ENCODE results near the gene CTNNA2.

The CTNNA2 gene

DNA sequence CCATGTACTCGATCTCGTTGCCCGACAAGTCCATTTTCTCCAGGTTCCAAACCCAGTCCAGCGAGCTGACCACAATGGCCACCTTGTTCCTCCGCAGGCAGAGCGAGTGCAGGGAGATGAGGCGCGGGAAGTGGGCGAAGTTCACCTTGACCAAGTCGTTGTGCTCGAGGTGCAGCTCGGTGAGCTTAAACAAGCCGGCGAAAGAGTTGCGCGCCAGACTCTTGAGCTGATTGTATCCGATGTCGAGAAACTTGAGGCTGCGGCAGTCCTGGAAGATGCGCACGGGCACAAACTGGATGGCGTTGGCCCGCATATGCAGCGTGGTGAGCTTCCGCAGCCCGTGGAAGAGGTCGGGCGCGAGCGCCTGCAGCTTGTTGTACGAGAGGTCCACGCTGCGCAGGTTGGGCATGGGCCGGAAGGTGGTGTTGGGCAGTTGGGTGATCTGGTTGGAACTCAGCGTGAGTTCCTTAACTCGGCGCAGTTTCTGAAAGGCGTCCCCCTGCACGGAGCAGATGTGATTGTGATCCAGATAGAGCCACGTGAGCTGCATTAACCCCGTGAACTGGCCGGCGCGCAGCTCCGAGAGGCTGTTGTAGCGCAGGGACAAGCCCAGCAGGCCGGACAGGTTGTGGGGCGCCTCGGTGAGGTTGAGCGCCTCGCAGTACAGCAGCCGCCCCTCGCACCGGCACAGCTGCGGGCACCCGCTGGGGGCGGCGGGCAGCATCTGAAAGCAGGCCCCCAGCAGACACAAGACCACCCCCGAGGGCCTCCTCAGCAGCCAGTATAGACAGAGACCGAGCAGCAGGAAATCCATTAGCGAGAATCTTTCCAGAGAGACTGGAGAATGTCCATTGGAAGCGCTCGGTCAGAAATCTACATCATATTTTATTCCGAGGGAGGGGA is 790.4 kb downstream of the CTNNA2 start:
- DNase-seq: no peak

GRCh38 chr2:80303909-80304837 is 791.3 kb downstream of the CTNNA2 start, which contains the start of gene LRRTM1:
TSS of gene LRRTM1 (minus strand) at chr2:80304752. CDS start at chr2:80303819, 933 bp downstream.
- no peak for DNase-seq

DNA sequence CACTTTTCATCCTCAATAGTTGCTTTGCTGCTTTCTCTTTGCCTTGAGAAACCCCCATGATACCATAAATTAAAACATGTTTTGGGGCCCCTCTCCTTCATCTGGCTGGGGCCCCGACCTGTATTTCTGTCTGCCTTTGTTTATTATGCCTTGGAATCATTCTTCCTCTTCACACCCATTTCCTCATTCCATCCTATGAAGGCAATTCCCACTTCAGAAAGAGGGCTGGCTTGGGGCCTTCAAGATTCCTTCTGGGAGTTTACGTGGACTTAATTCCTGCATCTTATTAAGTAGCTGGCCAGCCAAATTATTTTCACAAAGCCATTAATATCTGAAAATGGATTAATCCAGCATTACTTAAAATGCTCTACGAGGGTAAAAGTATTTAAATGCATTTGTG is 798.5 kb downstream of the CTNNA2 start:
- no peak for DNase-seq

DNA sequence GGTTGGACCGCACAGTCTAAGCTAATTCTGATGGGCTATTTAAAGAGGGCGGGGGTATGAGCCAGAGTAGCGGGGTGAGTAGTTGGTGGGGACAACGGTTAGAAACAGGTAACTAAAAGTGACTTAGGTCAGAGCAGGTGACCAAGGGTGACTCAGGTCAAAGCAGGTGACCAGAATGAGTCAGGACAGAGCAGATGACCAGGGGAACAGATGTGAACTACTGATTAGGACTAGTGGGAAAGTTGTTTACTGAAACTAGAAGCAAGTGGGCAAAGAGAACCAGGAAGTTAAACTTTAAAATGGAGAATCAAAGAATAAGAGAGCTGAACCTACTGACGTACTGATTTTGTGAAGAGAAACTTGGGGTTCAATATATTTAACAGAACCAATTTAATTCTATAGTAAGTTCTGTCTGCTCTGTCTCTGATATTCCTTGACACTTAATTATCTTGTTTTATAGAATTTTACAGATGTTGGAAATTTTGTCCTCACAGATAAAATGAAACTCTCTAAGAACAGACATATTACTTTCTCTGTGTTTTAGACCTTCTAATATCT is 799.5 kb downstream of the CTNNA2 start:
- no peak for DNase-seq

DNA sequence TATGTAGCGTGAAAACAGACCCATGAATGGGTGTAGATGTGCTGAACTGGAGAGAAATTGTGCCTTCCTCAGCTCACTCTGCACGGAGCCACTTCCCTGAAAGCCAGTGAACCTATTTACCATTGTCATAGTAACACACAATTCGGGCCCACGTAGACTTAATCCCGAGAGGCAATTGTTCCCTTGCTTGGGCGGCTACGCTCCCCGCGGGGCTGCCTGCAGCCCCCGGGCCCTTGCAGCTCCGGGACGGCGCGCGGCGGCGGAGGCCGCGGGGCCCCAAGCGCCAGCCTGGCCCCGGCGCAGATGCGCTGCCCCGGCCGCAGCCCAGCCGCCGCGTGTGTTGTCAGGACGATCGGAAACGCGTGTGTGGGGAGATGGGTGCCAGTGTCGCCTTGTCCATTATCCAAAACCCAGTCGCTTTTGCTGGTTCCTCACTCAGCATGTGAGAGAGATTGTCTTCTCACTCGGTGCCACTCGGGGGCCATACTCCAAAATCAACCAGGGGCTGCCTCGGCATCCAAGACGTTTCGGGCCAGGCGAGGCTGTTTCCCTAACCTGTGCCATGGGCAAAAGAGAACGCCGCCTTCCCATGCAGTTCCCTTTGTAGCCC is 809.6 kb downstream of the CTNNA2 start:
- no peak for DNase-seq

GRCh38 chr2:80322958-80323357 is 810.1 kb downstream of the CTNNA2 start:
- no peak for DNase-seq

DNA sequence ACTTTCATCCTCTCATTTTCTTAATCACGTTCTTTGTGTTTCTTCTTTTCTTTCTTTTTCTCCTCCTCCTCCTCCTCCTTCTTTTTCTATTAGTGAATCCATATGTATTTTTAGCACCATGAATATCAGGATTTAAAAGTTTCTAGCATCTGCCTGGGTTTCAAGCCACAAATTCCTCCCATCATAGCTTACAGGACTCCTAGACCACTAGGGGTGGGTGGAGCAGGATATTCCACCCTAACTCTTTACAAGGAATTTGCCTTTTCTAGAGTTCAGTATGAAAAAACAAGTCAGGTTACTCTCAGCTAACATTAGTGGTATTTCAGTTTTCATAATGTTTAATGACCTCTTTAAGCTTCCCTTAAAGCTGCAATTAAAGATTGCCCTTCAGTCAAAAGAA is 810.8 kb downstream of the CTNNA2 start:
- no peak for DNase-seq

DNA sequence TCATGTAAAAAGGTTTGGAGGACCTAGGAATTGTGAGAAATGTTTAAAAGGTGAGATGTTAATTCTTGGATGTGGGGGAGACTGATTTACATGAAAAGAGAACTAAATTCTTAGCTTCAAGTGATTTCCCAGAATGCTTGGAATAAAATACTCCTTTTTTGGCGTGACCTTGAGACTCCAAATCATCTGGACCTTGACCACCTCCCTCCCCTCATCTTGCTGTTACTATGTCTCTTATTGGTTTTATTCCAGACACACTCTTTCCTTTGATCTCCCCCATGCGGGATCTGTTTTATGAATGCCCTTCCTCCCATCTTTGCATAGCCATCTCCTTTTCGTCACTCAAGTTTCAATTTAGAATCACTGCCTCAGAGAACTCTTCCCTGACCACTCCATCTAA is 811.7 kb downstream of the CTNNA2 start:
- DNase-seq: no peak

DNA sequence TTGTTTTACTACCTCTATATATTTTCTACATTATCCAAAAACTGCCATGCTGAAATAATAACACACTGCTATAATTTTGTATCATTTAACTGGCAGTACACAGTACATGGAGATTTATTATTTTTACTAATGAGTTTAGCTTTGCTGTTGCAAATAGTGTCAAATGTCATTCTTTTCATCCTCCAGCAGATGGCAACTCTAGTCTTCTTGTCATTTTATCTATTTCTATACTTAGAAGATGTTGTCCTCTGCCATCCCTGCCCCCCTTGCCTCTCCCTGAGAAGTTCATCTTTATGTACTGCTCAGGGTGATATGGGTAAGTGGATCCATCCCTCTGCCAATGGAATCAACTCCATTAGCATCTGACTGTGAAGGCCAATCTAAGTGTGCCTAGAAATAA is 813.4 kb downstream of the CTNNA2 start:
- no peak for DNase-seq

GRCh38 chr2:80326861-80327260 is 814.0 kb downstream of the CTNNA2 start:
- DNase-seq: no peak

DNA sequence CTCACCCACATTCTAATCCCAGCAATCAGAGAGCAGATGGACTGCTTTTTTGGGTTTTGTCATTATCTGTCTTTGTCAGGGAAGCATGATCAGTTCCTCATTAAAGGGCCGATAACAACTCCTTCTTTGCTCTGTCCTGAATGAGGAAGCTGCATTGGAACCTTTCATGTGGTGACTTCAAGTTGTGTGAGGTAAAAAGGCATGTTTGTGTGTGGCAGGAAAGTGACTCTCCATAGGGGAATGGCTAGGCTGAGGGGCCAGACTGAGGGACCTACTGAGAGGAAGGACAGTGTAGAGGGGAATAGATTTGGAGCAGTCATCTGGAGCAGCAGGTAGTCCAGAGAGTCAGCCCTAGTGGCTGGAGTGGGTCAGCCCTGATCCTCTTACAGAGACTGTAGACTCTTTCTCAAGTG is 815.3 kb downstream of the CTNNA2 start:
- DNase-seq: no peak

DNA sequence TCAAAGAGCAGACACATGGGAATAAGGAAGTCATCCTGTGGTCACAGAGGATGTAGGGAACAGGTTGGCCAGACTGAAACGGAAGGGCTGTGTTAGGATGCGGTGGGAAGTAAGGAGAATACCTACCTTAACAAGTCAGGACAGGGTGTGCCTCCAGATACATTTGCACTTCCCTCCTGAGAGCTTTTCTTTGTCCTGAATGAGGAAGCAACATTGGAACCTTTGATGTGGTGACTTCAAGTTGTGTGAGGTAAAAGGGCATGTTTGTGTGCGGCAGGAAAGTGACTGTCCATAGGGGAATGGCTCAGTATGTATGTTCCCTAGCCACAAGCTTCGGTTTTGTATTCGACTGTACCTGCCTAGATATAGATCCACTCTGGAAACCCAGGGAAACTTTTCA is 816.6 kb downstream of the CTNNA2 start:
- DNase-seq: no peak

DNA sequence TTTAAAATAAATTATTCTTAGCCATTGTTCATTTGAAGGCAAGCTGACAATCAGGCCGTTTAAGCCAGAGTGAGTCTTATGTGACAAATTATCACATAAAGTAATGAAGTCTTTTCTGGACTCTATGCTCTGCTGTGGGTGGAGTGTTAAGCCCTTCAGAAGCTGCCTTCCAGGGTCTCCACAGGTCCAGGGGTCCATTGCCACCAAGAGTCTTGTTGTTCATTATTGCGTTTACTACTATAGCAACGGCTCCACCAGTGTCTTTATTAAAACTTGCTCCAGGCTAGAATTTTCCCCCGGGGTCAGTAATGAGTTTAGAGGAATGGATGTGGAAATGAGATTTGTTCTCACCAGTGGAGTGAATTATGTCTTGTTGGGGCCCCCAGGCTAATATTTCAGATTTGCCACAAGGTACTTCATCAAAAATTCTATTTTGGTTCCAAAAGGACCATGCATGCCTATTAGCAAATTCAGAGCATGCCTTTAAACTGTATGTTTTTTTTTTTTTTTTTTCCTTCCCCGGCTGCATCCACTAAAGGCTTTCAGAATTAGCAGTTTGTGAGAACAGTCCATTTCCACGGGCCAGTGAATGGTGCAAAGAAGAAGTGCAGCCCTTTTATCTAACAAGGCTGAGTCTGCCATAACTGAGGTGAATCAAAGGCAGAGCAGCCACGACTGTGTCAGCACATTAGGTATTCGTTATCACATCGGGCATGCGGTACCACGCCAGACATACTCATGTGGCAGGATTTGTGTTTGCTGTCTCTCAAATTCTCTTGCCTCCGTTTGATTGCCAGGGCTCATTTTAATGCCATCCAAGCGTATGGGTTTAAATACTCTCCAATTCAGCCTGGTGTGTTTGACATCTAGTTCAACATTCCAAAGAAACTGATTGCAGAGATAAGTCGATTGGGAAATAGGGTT is 817.9 kb downstream of the CTNNA2 start:
- DNase-seq: no peak

- no peak for DNase-seq
Measured at GRCh38 chr2:80333886-80334285, 821.0 kb downstream of the CTNNA2 start.

- no peak for DNase-seq
Measured at GRCh38 chr2:80335411-80335810, 822.6 kb downstream of the CTNNA2 start.

DNA sequence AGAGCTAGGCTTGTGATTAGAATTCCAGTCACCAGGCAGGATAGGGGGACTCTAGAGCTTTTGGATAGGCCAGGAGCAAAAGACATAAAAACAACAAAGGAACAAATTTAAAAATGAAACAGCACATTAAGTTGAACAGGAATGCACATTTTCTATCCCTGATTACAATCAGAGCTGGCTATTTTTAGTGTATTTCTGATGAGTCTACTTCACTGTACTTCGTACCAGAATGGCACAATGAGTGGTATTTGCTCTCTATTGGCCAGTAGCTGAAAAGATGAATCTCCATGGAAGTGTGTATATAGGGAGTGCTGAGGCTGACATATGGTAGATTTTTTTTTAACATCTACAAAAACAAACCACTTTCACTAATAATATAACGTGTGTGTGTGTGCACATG is 825.9 kb downstream of the CTNNA2 start:
- no peak for DNase-seq

DNA sequence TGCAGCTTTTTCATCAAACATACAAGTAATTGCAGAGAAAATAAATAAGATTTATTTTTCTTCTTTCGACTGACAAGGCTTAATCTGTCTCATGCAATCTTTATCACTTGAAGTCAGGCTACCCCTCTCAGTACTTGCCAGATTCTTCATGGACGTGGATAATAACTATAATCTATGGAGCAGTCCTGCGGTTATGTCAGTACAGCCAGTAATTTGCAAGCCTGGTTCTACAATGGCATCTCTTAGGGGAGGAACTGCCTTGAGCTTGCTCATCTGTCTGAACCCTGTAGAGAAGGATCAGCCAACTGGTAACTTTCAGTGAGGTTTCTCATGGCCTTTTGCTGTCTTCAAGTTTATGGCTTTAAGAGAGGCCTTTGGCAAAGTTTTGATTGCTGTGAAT is 827.2 kb downstream of the CTNNA2 start:
- no peak for DNase-seq

DNA sequence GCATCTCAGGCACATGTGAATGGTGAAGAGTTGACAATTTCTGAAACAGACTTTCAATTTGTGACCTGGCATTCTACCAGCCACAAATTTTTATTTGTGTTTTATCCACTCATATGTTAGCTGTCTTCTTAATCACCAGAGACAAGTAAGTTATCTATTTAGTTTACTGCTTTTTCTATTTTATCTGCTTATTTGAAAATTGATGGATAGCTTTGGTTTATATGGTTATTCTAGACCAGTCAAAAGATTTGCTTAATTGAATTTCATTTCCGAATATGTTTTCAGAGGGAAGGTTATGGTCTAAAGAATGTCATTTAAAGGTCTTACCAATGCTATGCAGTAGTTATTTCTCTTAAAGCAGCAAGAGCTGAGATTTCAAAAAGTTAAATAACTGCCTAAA is 835.2 kb downstream of the CTNNA2 start:
- DNase-seq: no peak

DNA sequence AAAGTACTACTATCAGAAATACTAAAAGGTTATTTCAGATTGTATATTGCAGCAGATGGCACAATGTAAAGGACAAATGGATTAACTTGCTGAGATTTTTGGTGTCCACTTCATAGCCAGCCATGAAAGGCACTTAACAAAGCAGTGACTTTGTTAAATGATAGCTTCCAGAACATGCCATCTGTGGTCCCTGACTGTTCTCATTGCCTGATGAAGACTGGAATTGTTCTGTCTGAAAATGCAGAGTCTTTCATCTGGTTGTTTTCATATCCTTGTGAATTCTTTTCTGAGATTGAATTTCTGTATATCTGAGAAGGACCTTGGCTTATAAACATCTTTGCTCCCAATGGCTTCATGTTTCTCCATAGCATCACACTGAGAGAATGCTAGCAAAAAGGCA is 836.1 kb downstream of the CTNNA2 start:
- DNase-seq: no peak

DNA sequence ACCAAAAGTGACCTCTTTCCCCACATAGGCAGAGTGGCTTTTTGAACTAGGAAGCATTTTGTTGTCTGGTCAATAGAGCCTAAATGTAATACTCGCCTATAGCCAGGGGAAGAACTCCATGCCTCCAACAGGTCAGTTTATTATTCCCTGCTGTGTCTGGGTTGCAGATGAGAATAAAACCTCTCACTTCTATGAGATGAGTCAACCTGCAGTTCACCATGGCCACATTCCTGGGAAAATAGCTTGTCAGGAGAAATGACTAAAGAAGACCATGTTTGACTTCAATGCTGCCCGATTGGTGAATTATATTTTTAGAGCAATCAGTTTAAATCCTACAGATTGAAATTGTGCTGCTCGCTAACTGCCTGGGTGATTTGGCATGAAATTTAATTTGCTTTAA is 838.4 kb downstream of the CTNNA2 start:
- DNase-seq: no peak

- no peak for DNase-seq
Measured at GRCh38 chr2:80354858-80355257, 842.0 kb downstream of the CTNNA2 start.

- DNase-seq: no peak
Measured at GRCh38 chr2:80361904-80362303, 849.1 kb downstream of the CTNNA2 start.
